GM21360 (cell line): Measurements from ENCODE around the gene DZIP3.
A peak's percentile ranks its signal among the peaks of the same experiment; 100 is the strongest.
"Not testable (repeated sequence)": the region's sequence is repeated elsewhere in the genome, so short reads cannot be mapped to it uniquely, and the experiment has no call there.

Source experiments
- ATAC-seq: cut with Tn5 transposase; IDR thresholded peaks from one replicate; pipeline ENCODE4 v1.9.1; 2021; ENCODE audit warnings: mild to moderate bottlenecking, moderate library complexity; ENCODE audit not compliant: unreplicated experiment

DZIP3 gene

DNA sequence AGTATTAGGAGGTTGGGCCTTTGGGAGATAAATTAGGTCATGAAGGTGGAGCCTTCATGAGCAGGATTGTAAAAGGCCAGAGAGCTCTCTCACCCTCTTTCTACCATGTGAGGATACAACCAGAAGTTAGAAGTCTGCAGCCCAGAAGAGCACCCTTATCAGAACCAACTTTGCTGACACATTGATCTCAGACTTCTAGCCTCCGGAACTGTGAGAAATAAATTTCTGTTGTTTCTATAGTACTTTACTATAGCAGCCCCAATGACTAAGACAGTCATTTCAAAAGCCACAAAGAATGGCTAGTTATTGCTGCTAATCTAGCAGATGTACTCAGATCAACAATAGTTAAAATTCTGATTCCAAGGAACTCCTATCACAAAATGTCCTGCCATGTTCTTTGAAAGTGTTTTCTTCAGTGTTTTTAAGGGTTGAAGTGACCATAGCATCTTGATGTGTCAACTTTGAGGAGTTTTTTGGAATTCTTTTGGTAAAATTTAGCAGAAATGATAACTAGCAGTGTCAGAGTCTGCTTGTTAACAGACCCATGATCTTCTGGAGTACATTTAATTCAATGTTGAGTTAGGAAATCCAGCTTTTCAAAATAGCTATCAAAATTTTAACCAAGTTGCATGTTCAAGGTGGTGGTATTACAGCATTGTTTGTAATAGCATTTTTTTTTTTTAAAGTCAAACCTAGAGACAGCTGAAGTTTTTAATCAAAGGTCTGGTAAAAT is 10.3 kb downstream of the DZIP3 start:
- no peak for ATAC-seq

GRCh38 chr3:108602249-108602934 is 12.9 kb downstream of the DZIP3 start:
- ATAC-seq: peak; percentile 68

DNA sequence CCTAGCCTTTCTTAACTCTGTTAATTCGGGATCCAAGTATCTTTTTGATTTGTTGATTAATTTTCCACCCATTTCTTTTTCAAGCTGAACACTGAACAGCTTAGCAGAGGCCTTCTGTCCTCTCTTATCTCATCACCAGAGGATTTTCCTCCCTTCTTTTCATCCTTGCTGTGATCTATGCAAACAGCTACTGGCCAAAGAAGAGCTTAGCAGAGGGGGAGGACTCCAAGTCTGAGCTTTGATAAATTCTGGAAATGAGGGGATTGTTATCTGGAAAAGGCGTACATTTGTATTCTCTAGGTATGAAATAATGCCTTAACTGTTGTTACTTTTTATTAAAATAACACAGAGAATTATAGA is 13.4 kb downstream of the DZIP3 start:
- ATAC-seq: no peak

GRCh38 chr3:108603691-108604090 is 14.2 kb downstream of the DZIP3 start:
- ATAC-seq: no peak

DNA sequence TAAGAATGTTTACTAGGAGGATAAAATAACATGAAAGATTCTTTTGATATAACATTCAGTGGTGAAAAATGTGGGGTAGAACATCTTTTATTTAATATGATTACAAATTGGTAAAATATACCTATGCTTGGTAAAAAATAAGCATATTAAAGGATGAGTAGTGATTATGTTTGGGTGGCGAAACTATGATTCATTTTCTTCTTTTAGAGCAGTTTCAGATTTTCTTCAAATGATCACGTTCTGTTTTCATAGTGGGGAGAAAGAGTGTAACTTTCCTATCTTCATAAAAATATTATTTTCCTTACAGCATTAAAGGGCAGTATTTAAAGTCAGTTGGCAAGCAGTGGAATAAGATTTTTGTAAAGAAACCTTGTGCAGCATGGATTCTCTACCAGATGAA is 15.5 kb downstream of the DZIP3 start:
- no peak for ATAC-seq

GRCh38 chr3:108605491-108605890 is 16.0 kb downstream of the DZIP3 start:
- ATAC-seq: no peak

DNA sequence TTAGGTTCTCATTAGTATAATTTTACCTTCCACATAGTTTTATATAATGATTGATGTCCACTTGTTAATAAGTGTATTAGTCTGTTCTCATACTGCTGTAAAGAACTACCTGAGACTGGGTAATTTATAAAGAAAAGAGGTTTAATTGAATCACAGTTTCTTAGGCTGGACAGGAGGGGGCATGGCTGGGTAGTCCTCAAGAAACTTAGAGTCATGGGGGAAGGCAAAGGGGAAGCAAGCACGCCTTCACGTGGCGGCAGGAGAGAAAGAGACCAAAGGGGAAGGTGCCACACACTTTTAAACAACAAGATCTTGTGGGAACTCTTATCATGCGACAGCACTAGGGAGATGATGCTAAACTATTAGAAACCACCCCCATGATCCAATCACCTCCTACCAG is 19.2 kb downstream of the DZIP3 start:
- ATAC-seq: no peak

DNA sequence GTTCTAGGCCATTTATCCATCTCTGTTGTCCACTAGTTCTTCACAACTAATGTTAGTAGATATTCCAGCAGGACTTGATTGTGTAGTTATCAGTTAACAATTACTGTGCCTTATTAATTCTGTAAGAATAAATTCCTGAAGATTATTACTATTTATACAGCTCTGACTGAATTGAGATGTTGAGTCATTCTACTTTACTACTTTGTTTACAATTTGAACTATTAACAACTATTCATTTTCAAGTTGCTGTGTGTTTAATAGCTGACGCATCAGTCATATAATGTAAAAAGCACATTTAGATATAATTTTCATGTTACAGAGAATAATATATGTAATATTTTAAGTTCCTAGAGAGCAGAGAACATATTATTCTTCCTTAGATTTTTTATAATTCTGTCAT is 21.1 kb downstream of the DZIP3 start:
- no peak for ATAC-seq

DNA sequence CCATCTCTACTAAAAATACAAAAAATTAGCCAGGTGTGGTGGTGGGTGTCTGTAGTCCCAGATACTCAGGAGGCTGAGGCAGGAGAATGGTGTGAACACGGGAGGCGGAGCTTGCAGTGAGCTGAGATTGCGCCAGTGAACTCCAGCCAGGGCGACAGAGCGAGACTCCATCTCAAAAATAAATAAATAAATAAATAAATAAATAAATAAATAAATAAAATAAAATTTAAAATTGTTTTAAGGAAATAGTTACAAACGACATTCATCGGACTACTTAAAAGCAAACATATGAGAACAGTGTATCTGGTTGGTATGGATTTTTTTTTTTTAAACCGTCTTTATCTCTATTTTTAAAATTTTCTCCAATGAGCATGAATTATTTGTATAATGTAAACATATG is 26.6 kb downstream of the DZIP3 start:
- not testable (repeated sequence) for ATAC-seq

- ATAC-seq: no peak
These were observed 30.7 kb downstream of the DZIP3 start for GRCh38 chr3:108620250-108620649.

DNA sequence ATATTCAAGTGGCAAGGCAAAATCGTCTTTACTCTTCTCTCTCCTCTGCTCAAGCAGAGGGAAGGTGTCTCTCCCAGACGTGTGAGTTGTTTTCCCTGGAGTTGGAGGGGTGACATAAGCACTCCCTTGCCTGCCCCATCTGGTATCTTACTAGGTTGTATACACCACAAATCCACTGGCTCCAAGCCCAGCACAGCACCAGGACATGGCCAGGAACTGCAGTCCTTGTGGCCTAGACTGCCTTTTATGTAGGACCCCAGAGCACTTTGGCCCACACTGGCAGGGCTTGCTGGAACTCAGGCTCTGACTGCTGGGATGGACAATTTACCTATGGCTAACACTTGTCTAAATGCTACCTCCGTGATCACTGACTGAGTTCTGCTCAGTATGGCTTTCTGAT is 34.0 kb downstream of the DZIP3 start:
- ATAC-seq: no peak

DNA sequence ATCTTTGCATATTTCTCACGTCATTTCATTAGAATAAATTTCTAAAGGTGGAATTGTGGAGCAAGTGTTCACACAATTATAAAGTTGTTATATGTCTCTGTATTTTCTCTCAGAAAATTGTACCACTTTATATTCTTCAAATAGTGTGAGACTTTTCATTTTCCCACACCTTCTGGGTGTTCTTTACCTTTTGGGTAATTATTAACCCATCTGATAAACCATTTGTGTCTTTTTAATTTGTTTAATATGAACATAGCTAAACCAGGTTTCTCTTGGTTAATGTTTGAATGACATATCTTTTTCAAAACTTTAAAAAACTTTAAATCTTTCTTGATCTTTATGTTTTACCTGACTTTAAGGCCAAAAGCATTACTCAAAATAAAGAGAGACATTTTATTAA is 40.5 kb downstream of the DZIP3 start:
- no peak for ATAC-seq

GRCh38 chr3:108642526-108642925 is 53.0 kb downstream of the DZIP3 start:
- no peak for ATAC-seq

GRCh38 chr3:108645364-108645763 is 55.8 kb downstream of the DZIP3 start:
- no peak for ATAC-seq

DNA sequence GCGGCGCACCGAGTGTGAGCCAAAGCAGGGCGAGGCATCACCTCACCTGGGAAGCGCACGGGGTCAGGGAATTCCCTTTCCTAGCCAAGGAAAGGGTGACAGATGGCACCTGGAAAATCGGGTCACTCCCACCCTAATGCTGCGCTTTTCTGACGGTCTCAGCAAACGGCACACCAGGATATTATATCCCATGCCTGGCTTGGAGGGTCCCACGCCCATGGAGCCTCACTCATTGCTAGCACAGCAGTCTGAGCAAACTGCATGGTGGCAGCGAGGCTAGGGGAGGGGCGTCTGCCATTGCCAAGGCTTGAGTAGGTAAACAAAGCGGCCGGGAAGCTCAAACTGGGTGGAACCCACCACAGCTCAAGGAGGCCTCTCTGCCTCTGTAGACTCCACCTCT is 66.1 kb downstream of the DZIP3 start:
- ATAC-seq: not testable (repeated sequence)

DNA sequence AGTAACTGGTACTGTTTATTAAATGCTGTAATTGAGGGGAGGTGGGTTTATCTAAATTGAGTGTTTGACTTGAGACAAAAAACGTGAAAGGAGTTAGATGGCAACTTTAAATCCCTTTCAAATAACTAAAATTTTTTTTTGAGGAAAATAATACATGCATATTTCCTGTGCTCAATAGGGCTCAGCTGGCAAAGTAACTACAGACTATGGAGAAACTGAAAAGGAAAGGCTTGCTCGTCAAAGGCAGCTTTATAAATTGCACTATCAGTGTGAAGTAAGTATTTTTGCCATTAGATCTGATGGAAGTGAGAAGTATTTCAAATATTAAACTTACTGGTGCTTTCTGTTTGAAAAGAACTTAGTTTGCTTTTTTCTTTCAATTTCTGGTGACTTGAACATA is 72.2 kb downstream of the DZIP3 start:
- ATAC-seq: no peak

- peak; percentile 76 for ATAC-seq
These were observed 72.7 kb downstream of the DZIP3 start for GRCh38 chr3:108662142-108662738.

DNA sequence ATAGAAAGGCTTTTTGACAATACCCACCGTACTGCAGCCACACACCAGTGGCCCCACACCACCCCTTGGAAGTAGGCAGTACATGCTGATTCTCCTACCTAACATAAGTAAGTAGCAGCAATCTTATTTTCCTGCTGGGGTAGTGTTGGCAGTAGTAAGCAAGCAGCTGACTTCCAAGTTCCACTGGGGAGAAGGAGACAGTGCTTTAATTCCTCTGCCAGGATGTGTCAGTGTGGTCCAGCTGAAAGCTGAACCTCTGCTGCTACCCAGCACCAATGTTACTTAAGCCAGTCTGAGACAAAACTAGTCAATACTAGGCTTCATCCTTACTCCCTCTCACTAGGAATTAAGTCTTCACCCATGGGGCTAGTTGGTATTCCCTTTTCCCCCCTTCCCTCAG is 74.7 kb downstream of the DZIP3 start:
- no peak for ATAC-seq

DNA sequence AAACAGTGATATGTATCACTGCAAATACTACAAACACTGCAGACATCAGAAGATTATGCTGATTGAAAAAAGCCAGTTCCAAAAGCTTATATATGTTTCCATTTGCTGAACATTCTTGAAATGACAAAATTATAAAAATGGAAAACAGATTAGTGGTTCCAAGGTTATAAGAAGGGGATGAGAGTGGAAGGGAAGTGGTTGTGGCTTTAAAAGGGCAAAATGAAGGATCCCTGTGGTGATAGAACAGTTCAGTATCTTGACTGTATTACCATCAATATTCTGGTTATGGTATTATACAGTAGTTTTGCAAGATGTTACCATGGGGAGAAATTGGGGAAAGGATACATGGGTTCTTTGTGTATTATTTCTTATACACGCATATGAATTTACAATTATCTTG is 77.8 kb downstream of the DZIP3 start:
- no peak for ATAC-seq

GRCh38 chr3:108669208-108669607 is 79.7 kb downstream of the DZIP3 start:
- peak; percentile 66 for ATAC-seq

DNA sequence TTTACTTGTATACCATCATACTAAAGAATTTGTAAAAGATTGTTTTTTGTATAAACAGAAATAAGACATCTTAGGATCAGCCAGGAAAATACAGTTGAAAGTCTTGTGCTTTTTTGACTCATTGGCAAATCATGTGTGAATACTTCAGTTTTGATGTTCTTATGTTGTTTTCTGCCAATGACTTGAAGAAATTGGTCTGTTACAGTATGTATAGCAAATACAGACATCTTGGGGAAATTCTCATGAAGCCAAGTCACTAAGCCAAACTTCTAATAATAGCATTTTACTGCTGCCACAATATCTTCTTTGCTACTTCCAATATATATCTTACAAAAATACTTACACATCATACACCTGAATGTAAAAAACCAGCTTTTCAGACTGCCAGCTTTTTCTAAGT is 83.2 kb downstream of the DZIP3 start:
- no peak for ATAC-seq

DNA sequence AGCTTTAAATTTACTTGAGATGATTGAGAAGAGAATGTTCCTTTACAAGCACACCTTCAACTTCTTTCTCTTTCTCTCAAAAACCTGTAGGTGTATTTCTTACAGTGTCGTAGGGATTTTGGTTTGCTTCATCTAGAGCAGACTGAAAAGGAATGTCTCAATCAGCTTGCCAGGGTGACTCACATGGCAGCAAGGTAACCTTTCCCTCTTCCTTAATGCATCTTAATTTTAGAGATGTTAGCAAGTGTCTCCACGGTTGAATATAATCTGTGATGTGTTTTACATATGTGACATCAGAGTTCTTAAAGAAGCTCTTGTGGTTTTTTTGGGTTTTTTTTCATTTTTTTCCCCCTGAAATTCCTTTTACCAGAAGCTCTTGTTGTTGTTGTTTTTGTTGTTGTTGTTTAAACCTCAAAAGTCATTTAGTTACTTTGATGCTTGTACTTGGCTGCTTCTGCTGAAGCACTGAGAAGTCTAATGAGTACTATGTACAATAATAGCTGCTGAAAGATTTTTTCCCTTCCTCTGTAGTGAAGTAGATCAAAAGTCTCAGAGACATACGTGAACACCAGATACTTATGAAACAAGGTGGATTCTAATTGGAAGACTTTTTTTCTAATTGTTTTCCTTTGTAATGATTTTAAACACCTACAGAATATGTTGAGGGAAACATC is 84.6 kb downstream of the DZIP3 start:
- ATAC-seq: peak; percentile 46
